ENCODE measurements around the gene PGA5.
"Not testable (repeated sequence)": the region's sequence is repeated elsewhere in the genome, so short reads cannot be mapped to it uniquely, and the experiment has no call there.

DNA sequence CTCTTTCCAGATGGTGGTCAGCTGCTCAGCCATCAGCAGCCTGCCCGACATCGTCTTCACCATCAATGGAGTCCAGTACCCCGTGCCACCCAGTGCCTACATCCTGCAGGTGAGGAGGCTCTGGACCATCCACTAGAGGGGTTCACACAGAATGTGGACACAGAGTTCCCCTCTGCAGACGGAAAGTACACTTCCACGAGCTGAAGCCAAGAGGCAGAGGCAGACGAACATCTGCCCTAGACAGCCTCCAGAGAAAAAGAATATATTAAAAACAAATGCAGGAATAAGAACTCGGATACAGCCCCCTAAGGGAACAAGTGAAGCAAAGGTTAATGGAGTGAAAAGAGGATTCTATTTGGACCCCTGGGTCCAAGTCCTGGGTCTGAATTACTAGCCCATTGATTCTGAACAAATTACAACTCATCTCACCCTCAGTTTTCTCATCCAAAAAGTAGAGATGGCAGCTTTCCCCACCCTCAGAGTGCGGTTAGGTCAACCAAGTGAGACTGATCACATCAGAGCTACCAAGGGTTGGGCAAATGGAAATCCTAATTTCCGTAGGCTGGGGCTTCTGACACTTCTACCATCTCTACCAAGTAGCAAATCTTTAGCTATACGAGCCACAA, 29.5 kb upstream of the PGA5 start:
- TF ChIP-seq, protein P1, sequence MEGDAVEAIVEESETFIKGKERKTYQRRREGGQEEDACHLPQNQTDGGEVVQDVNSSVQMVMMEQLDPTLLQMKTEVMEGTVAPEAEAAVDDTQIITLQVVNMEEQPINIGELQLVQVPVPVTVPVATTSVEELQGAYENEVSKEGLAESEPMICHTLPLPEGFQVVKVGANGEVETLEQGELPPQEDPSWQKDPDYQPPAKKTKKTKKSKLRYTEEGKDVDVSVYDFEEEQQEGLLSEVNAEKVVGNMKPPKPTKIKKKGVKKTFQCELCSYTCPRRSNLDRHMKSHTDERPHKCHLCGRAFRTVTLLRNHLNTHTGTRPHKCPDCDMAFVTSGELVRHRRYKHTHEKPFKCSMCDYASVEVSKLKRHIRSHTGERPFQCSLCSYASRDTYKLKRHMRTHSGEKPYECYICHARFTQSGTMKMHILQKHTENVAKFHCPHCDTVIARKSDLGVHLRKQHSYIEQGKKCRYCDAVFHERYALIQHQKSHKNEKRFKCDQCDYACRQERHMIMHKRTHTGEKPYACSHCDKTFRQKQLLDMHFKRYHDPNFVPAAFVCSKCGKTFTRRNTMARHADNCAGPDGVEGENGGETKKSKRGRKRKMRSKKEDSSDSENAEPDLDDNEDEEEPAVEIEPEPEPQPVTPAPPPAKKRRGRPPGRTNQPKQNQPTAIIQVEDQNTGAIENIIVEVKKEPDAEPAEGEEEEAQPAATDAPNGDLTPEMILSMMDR (IDR thresholded peaks at IDR 0.05), result not testable (repeated sequence)
- TF ChIP-seq POLR2A (IDR thresholded peaks at IDR 0.05), result not testable (repeated sequence)
